ENCODE measurements around the gene RPL9. TPM values are rescaled to one million over a fixed set of nuclear protein-coding genes. Genes with fewer than 3 reads are reported as not detected.

RPL9 gene
- total and polyA plus RNA-seq, 2 of the 4 experiments (the other 2 are of a cell fraction), result 1,627 to 1,905 TPM

DNA sequence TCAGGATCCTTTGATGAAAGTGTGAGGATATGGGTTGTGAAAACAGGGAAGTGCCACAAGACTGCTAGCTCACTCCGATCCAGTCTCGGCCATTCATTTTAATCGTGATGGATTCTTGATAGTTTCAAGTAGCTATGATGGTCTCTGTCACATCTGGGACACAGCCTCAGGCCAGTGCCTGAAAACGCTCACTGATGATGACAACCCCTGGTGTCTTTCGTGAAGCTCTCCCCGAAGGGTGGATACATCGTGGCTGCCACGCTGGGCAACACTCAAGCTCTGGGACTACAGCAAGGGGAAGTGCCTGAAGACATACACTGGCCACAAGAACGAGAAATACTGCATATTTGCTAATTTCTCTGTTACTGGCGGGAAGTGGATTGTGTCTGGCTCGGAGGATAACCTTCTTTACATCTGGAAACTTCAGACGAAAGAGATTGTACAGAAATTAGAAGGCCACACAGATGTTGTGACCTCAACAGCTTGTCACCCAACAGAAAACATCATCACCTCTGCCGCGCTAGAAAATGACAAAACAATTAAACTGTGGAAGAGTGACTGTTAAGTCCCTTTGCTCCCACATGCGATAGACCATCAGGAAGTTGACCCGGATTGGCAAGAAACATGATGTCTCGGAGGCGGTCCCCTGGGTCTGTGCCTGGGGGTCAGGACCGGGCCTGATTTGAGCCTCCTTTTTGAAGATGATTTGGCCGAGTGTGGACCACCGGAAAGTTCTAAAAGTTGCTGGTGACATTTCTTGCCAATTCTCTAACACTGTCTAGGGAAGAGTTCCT lies 22.4 kb upstream of the RPL9 start:
- Histone ChIP-seq H4K20me1 (ENCODE audit: insufficient read depth, low read length) (no peaks in the 10 kb centered on the region), H3K4me1 (ENCODE audit: control insufficient read depth, insufficient read depth, low read length) (no peaks in the 10 kb centered on the region), H3K56ac (ENCODE audit: extremely low read depth, insufficient read depth, low read length) (no peak overlapping the region), H3K18ac (ENCODE audit: low read depth, low read length) (no peak overlapping the region), H3K23ac (ENCODE audit: low read depth, low read length) (no peak overlapping the region), H4K91ac (ENCODE audit: insufficient read depth, low read depth, low read length) (no peak overlapping the region), H4K5ac (ENCODE audit: low read depth, low read length) (no peak overlapping the region), H2BK15ac (ENCODE audit: low read depth, low read length) (no peak overlapping the region), H2BK120ac (ENCODE audit: low read depth, low read length) (no peak overlapping the region), H3K4me2 (ENCODE audit: low read depth, low read length) (no peak overlapping the region), H2AFZ (replicated peaks; ENCODE audit: low read length, poor library complexity) (no peak overlapping the region), H2AK5ac (ENCODE audit: low read depth, low read length) (no peak overlapping the region), H2BK5ac (ENCODE audit: low read depth, low read length, poor library complexity, severe bottlenecking) (no peak overlapping the region), H3K79me1 (ENCODE audit: low read depth in 1 of 2, low read length in 2 of 2) (no peaks in the 10 kb centered on the region), H4K8ac (ENCODE audit: low read depth in 2 of 2, low read length in 2 of 2) (no peak overlapping the region), H3K9me3 (ENCODE audit: control insufficient read depth, insufficient read depth, low read length) (peaks cover 11% of the 10 kb centered on the region), H3K27me3 (ENCODE audit: control insufficient read depth, insufficient read depth, low read length) (no peaks in the 10 kb centered on the region), H2BK20ac (ENCODE audit: low read depth, low read length) (no peak overlapping the region), H3K36me3 (ENCODE audit: control insufficient read depth, insufficient read depth, low read length) (no peaks in the 10 kb centered on the region; the same call in 1 of the 2 replicates), H3K4me3 (ENCODE audit: insufficient read depth, low read depth, low read length) (no peak overlapping the region), H3K4ac (ENCODE audit: low read depth, low read length) (no peak overlapping the region), H3K9me1 (ENCODE audit: insufficient read depth, low read length) (no peaks in the 10 kb centered on the region), H3K14ac (replicated peaks; ENCODE audit: low read depth, low read length) (no peak overlapping the region), H2AK9ac (replicated peaks; ENCODE audit: low read depth, low read length, poor library complexity) (no peak overlapping the region), H3K9ac (ENCODE audit: low read depth, low read length) (no peak overlapping the region), H3K27ac (ENCODE audit: insufficient read depth, low read length) (no peak overlapping the region)
- CTCF ChIA-PET, result interaction anchor here (1.0 kb wide), 1 partner anchor 12 kb away, joined by 3 read pairs; no protein-coding TSS in a partner anchor
- POLR2A ChIA-PET (ENCODE audit: unreplicated experiment), result interaction anchor here (0.6 kb wide), 1 partner anchor 158 kb away, joined by 6 read pairs; no protein-coding TSS in a partner anchor
- intact Hi-C loops (cut with micrococcal nuclease) (no loop called here), in situ Hi-C loops (cut with MboI; ENCODE audit: low sequenced_read_pairs) (no loop called here), dilution Hi-C loops (cut with HindIII; ENCODE audit: low sequenced_read_pairs, unreplicated experiment) (no loop called here)
- WGBS, 2 experiments (ENCODE audit: extremely low coverage in 2 of 2, insufficient read length in 1 of 2), result 92% methylated on average over 12 of the region's 21 CpGs; no CpG with 5 or more reads in 1 of the 2 experiments
- BruUV-seq (replicated peaks), result no TSS peak
- ATAC-seq (ENCODE audit: low read depth), result no peak
- no peak for DNase-seq
- TF ChIP-seq FOS (IDR thresholded peaks at IDR 0.05; ENCODE audit: low read depth, low read length) (no peak), RCOR1 (IDR thresholded peaks at IDR 0.05; ENCODE audit: insufficient replicate concordance, low read length) (no peak), BHLHE40 (IDR thresholded peaks at IDR 0.05; ENCODE audit: low read depth, low read length) (no peak), CEBPB (IDR thresholded peaks at IDR 0.05; ENCODE audit: low read depth, low read length) (no peak), RFX5 (IDR thresholded peaks at IDR 0.05; ENCODE audit: low read depth, low read length) (no peak), MXI1 (IDR thresholded peaks at IDR 0.05; ENCODE audit: borderline replicate concordance, low read depth, low read length) (no peak), MAFK (IDR thresholded peaks at IDR 0.05; ENCODE audit: low read depth, low read length) (no peak), POLR2A (IDR thresholded peaks at IDR 0.05; ENCODE audit: low read depth, low read length) (no peak), SMC3 (IDR thresholded peaks at IDR 0.05; ENCODE audit: low read depth, low read length) (no peak), CHD1 (IDR thresholded peaks at IDR 0.05; ENCODE audit: low read depth, low read length) (no peak)
- TF ChIP-seq, protein P1, sequence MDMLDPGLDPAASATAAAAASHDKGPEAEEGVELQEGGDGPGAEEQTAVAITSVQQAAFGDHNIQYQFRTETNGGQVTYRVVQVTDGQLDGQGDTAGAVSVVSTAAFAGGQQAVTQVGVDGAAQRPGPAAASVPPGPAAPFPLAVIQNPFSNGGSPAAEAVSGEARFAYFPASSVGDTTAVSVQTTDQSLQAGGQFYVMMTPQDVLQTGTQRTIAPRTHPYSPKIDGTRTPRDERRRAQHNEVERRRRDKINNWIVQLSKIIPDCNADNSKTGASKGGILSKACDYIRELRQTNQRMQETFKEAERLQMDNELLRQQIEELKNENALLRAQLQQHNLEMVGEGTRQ (IDR thresholded peaks at IDR 0.05; ENCODE audit: low read depth, low read length), result no peak
- TF ChIP-seq, protein P2, sequence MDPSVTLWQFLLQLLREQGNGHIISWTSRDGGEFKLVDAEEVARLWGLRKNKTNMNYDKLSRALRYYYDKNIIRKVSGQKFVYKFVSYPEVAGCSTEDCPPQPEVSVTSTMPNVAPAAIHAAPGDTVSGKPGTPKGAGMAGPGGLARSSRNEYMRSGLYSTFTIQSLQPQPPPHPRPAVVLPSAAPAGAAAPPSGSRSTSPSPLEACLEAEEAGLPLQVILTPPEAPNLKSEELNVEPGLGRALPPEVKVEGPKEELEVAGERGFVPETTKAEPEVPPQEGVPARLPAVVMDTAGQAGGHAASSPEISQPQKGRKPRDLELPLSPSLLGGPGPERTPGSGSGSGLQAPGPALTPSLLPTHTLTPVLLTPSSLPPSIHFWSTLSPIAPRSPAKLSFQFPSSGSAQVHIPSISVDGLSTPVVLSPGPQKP (IDR thresholded peaks at IDR 0.05; ENCODE audit: borderline replicate concordance, low read depth, low read length), result no peak
- TF ChIP-seq, protein P3, sequence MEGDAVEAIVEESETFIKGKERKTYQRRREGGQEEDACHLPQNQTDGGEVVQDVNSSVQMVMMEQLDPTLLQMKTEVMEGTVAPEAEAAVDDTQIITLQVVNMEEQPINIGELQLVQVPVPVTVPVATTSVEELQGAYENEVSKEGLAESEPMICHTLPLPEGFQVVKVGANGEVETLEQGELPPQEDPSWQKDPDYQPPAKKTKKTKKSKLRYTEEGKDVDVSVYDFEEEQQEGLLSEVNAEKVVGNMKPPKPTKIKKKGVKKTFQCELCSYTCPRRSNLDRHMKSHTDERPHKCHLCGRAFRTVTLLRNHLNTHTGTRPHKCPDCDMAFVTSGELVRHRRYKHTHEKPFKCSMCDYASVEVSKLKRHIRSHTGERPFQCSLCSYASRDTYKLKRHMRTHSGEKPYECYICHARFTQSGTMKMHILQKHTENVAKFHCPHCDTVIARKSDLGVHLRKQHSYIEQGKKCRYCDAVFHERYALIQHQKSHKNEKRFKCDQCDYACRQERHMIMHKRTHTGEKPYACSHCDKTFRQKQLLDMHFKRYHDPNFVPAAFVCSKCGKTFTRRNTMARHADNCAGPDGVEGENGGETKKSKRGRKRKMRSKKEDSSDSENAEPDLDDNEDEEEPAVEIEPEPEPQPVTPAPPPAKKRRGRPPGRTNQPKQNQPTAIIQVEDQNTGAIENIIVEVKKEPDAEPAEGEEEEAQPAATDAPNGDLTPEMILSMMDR (conservative IDR thresholded peaks at IDR 0.05; ENCODE audit: low read depth, low read length), result no peak
